HCT116 (cell line): ENCODE measurements around the gene RASA2. TPM values are rescaled to one million over a fixed set of nuclear protein-coding genes. Genes with fewer than 3 reads are reported as not detected.

Source experiments
- ATAC-seq: fragments of 200-7000 bp; cut with Tn5 transposase; 2 replicates; pipeline ENCODE4 v1.9.1; 2020; ENCODE audit warnings: mild to moderate bottlenecking, moderate library complexity
- BruUV-seq: library from RNA; stranded (reverse); fragments of 400-500 nt; replicated peaks from 2 replicates; lab custom pipeline; 2021; lab: Mats Ljungman, UMichigan
- CTCF ChIA-PET: fragments of 300-600 bp; sonication (Branson Sonifier 250); formaldehyde crosslinking; loops from one replicate; lab custom pipeline; 2021; ENCODE audit warnings: antibody characterized with exemption; lab: Charles Lee
- POLR2A ChIA-PET: fragments of 300-600, 350-600 bp; sonication (Branson Sonifier 250); formaldehyde crosslinking; loops from one replicate; lab custom pipeline; 2021; ENCODE audit warnings: antibody characterized with exemption; lab: Charles Lee
- RAD21 ChIA-PET, 2 experiments: fragments of 300-600 bp; sonication (Branson Sonifier 250); formaldehyde crosslinking; loops; one replicate each; lab custom pipeline; 2023; ENCODE audit warnings: low total read pairs in 2 of 2; ENCODE audit not compliant: uncharacterized antibody in 2 of 2, unreplicated experiment in 2 of 2, low non-redundant PET in 1 of 2; lab: Charles Lee
- DNase-seq: peaks from one replicate; pipeline ENCODE4 v3.0.0-alpha.2; 2010; ENCODE audit warnings: low read depth, low spot score
- H2AFZ ChIP-seq: fragments of 200-600 bp; shearing (Covaris generic), sonication (generic); 2 replicates; pipeline ENCODE4 v1.6.1; 2017; ENCODE audit warnings: low read depth, mixed run types, mixed read lengths, antibody characterized with exemption, low read length; ENCODE audit not compliant: poor library complexity, severe bottlenecking
- H3K27ac ChIP-seq: 2 replicates; pipeline ENCODE4 v1.5.1; 2012; ENCODE audit warnings: low read depth, low read length
- H3K27me3 ChIP-seq: fragments of 200-600 bp; sonication (generic); 2 replicates; pipeline ENCODE4 v1.6.1; 2016; ENCODE audit warnings: mixed run types, low read length, mixed read lengths; ENCODE audit not compliant: insufficient read depth
- H3K36me3 ChIP-seq, 2 experiments: fragments of 200-500 bp in 1 of 2; fragments of 200-600 bp in 1 of 2; sonication (Bioruptor generic) in 1 of 2; sonication (generic) in 1 of 2; 2 replicates each; pipeline versions ENCODE4 v1.5.1 to v1.6.1; 2014 to 2016; ENCODE audit warnings: low read length in 2 of 2, inconsistent platforms in 1 of 2, mixed read lengths in 1 of 2, mixed run types in 1 of 2; ENCODE audit not compliant: insufficient read depth in 2 of 2, control insufficient read depth in 1 of 2
- H3K4me1 ChIP-seq, 2 experiments: fragments of 200-600 bp in 1 of 2; sonication (generic) in 1 of 2; 2 replicates each; pipeline versions ENCODE4 v1.5.1 to v1.6.1; 2012 to 2017; ENCODE audit warnings: low read length in 2 of 2, inconsistent platforms in 1 of 2, mild to moderate bottlenecking in 1 of 2, mixed read lengths in 1 of 2, mixed run types in 1 of 2, moderate library complexity in 1 of 2; ENCODE audit not compliant: insufficient read depth in 2 of 2, control insufficient read depth in 1 of 2
- H3K4me2 ChIP-seq: fragments of 200-600 bp; sonication (generic); 2 replicates; pipeline ENCODE4 v1.6.1; 2017; ENCODE audit warnings: mixed run types, low read length, mixed read lengths
- H3K4me3 ChIP-seq, 2 experiments: fragments of 200-600 bp in 1 of 2; sonication (generic) in 1 of 2; replicated peaks in 1 of 2; 2 replicates each; pipeline ENCODE4 v1.5.1; 2011 to 2016; ENCODE audit warnings: low read length in 2 of 2, control low read depth in 1 of 2, low read depth in 1 of 2, mild to moderate bottlenecking in 1 of 2, mixed read lengths in 1 of 2, mixed run types in 1 of 2
- H3K79me2 ChIP-seq: fragments of 200-600 bp; sonication (generic); 2 replicates; pipeline ENCODE4 v1.6.1; 2017; ENCODE audit warnings: mild to moderate bottlenecking, mixed run types, low read length, moderate library complexity, mixed read lengths; ENCODE audit not compliant: insufficient read depth
- H3K9ac ChIP-seq: fragments of 200-600 bp; sonication (generic); 2 replicates; pipeline ENCODE4 v1.6.1; 2016; ENCODE audit warnings: low read length, mixed read lengths
- H3K9me2 ChIP-seq: fragments of 200-600 bp; sonication (generic), shearing (Covaris generic); 2 replicates; pipeline ENCODE4 v1.6.1; 2017; ENCODE audit warnings: mixed run types, mild to moderate bottlenecking, moderate library complexity; ENCODE audit not compliant: insufficient read depth
- H3K9me3 ChIP-seq, 2 experiments: fragments of 200-500 bp in 1 of 2; fragments of 200-600 bp in 1 of 2; sonication (Bioruptor generic) in 1 of 2; sonication (generic) in 1 of 2; 2 replicates each; pipeline ENCODE4 v1.6.1; 2014 to 2017; ENCODE audit warnings: low read length in 2 of 2, mixed read lengths in 2 of 2, inconsistent platforms in 1 of 2, low read depth in 1 of 2, mild to moderate bottlenecking in 1 of 2, mixed run types in 1 of 2, moderate library complexity in 1 of 2; ENCODE audit not compliant: control insufficient read depth in 1 of 2, insufficient read depth in 1 of 2
- H4K20me1 ChIP-seq: fragments of 200-600 bp; sonication (generic), shearing (Covaris generic); 2 replicates; pipeline ENCODE4 v1.6.1; 2017; ENCODE audit warnings: mixed run types, mild to moderate bottlenecking, moderate library complexity; ENCODE audit not compliant: insufficient read depth
- CBX3 ChIP-seq: IDR thresholded peaks from 2 replicates; pipeline ENCODE4 v1.6.1; 2012; ENCODE audit warnings: low read depth
- CEBPB ChIP-seq: IDR thresholded peaks from 2 replicates; pipeline ENCODE4 v1.6.1; 2012; ENCODE audit warnings: low read depth
- EGR1 ChIP-seq: IDR thresholded peaks from 2 replicates; pipeline ENCODE4 v1.6.1; 2012; ENCODE audit warnings: low read depth
- ELF1 ChIP-seq: IDR thresholded peaks from 2 replicates; pipeline ENCODE4 v1.6.1; 2012; ENCODE audit warnings: low read depth, borderline replicate concordance
- EZH2 ChIP-seq: fragments of 200-600 bp; sonication (generic); IDR thresholded peaks from 2 replicates; pipeline ENCODE4 v1.6.1; 2017; ENCODE audit warnings: antibody characterized with exemption, mixed run types
- EZH2phosphoT487 ChIP-seq: fragments of 200-600 bp; IDR thresholded peaks from 2 replicates; pipeline ENCODE4 v1.6.1; 2018; ENCODE audit warnings: antibody characterized with exemption, borderline replicate concordance
- FOSL1 ChIP-seq: IDR thresholded peaks from 2 replicates; pipeline ENCODE4 v1.6.1; 2012; ENCODE audit warnings: low read depth
- POLR2A ChIP-seq: IDR thresholded peaks from 2 replicates; pipeline ENCODE4 v1.7.0; 2011; ENCODE audit warnings: borderline replicate concordance; ENCODE audit not compliant: insufficient read depth, insufficient read length; ENCODE audit errors: extremely low read depth
- POLR2AphosphoS5 ChIP-seq: IDR thresholded peaks from 2 replicates; pipeline ENCODE4 v1.6.1; 2011; ENCODE audit warnings: mild to moderate bottlenecking, low read depth, low read length, moderate library complexity
- SP1 ChIP-seq: IDR thresholded peaks from 2 replicates; pipeline ENCODE4 v1.6.1; 2012; ENCODE audit warnings: low read depth
- SRF ChIP-seq: IDR thresholded peaks from 2 replicates; pipeline ENCODE4 v1.6.1; 2012; ENCODE audit warnings: low read depth
- TCF7L2 ChIP-seq: IDR thresholded peaks from 2 replicates; pipeline ENCODE4 v1.7.0; 2011; ENCODE audit warnings: borderline replicate concordance, inconsistent platforms; ENCODE audit not compliant: insufficient read depth, insufficient read length; ENCODE audit errors: extremely low read depth
- YY1 ChIP-seq: IDR thresholded peaks from 2 replicates; pipeline ENCODE4 v1.6.1; 2011; ENCODE audit warnings: low read length, low read depth, moderate library complexity, mild to moderate bottlenecking; ENCODE audit not compliant: insufficient replicate concordance; ENCODE audit errors: extremely low read depth
- ZFX ChIP-seq: fragments of 450-650 bp; IDR thresholded peaks from 2 replicates; pipeline ENCODE4 v1.6.1; 2017
- ZNF274 ChIP-seq: fragments of 200-500 bp; sonication (Bioruptor generic); IDR thresholded peaks from 2 replicates; pipeline ENCODE4 v1.6.1; 2014; ENCODE audit warnings: mild to moderate bottlenecking, low read depth, low read length, inconsistent platforms
- intact Hi-C: fragments of 100-400 bp; cut with micrococcal nuclease; formaldehyde crosslinking; loops from 2 replicates; pipeline ENCODE4 v1.10.0; 2022
- total RNA-seq: library from RNA; stranded (reverse); gene quantifications from one replicate; pipeline ENCODE4 v1.2.1, GENCODE V29; 2021; ENCODE audit not compliant: unreplicated experiment
- TF ChIP-seq, protein P1 (sequence below): IDR thresholded peaks from 2 replicates; pipeline ENCODE4 v1.6.1; 2012; ENCODE audit warnings: low read depth
- TF ChIP-seq, protein P2 (sequence below), 3 experiments: fragments of 200-600 bp in 1 of 3; sonication (generic) in 1 of 3; IDR thresholded peaks in 2 of 3; conservative IDR thresholded peaks in 1 of 3; 2 replicates each; pipeline ENCODE4 v1.5.1; 2012 to 2017; ENCODE audit warnings: low read depth in 2 of 3, low read length in 2 of 3, antibody characterized with exemption in 1 of 3, borderline replicate concordance in 1 of 3, control low read depth in 1 of 3, mild to moderate bottlenecking in 1 of 3, mixed read lengths in 1 of 3, mixed run types in 1 of 3, moderate library complexity in 1 of 3; ENCODE audit not compliant: insufficient read depth in 1 of 3

RASA2 gene
- total RNA-seq, 1 experiment from 2014 or later: 12.8 TPM

GRCh38 chr3:141651409-141651808 lies 164.6 kb downstream of the RASA2 start:
- ATAC-seq (no peak), DNase-seq (no peak)
- ChIA-PET CTCF (no interaction called here), RAD21 (no interaction called here), POLR2A (no interaction called here)
- no TSS peak for BruUV-seq
- H3K27ac ChIP-seq: no peak overlapping the region
- no peak overlapping the region for H3K4me2 ChIP-seq
- no peaks in the 10 kb centered on the region for H3K36me3 ChIP-seq
- H3K27me3 ChIP-seq: no peaks in the 10 kb centered on the region
- H2AFZ ChIP-seq: no peak overlapping the region
- no peaks in the 10 kb centered on the region for H3K79me2 ChIP-seq
- H4K20me1 ChIP-seq: no peaks in the 10 kb centered on the region
- H3K9me3 ChIP-seq: no peaks in the 10 kb centered on the region; a peak in 1 of 4 replicates
- no peak overlapping the region for H3K4me3 ChIP-seq
- no peaks in the 10 kb centered on the region for H3K9me2 ChIP-seq
- H3K4me1 ChIP-seq: peaks cover 0 to 3% of the 10 kb centered on the region in 2 experiments; a peak in 1 of 4 replicates
- intact Hi-C loops: no loop called here
- TF ChIP-seq ZNF274 (no peak), SP1 (no peak), POLR2A (no peak), EZH2phosphoT487 (no peak), EZH2 (no peak), SRF (no peak), ELF1 (no peak), ZFX (no peak), EGR1 (no peak), YY1 (no peak), TCF7L2 (no peak), CBX3 (no peak), FOSL1 (no peak), POLR2AphosphoS5 (no peak), CEBPB (no peak)
- TF ChIP-seq, protein P1, sequence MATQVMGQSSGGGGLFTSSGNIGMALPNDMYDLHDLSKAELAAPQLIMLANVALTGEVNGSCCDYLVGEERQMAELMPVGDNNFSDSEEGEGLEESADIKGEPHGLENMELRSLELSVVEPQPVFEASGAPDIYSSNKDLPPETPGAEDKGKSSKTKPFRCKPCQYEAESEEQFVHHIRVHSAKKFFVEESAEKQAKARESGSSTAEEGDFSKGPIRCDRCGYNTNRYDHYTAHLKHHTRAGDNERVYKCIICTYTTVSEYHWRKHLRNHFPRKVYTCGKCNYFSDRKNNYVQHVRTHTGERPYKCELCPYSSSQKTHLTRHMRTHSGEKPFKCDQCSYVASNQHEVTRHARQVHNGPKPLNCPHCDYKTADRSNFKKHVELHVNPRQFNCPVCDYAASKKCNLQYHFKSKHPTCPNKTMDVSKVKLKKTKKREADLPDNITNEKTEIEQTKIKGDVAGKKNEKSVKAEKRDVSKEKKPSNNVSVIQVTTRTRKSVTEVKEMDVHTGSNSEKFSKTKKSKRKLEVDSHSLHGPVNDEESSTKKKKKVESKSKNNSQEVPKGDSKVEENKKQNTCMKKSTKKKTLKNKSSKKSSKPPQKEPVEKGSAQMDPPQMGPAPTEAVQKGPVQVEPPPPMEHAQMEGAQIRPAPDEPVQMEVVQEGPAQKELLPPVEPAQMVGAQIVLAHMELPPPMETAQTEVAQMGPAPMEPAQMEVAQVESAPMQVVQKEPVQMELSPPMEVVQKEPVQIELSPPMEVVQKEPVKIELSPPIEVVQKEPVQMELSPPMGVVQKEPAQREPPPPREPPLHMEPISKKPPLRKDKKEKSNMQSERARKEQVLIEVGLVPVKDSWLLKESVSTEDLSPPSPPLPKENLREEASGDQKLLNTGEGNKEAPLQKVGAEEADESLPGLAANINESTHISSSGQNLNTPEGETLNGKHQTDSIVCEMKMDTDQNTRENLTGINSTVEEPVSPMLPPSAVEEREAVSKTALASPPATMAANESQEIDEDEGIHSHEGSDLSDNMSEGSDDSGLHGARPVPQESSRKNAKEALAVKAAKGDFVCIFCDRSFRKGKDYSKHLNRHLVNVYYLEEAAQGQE: no peak
- TF ChIP-seq, protein P2, sequence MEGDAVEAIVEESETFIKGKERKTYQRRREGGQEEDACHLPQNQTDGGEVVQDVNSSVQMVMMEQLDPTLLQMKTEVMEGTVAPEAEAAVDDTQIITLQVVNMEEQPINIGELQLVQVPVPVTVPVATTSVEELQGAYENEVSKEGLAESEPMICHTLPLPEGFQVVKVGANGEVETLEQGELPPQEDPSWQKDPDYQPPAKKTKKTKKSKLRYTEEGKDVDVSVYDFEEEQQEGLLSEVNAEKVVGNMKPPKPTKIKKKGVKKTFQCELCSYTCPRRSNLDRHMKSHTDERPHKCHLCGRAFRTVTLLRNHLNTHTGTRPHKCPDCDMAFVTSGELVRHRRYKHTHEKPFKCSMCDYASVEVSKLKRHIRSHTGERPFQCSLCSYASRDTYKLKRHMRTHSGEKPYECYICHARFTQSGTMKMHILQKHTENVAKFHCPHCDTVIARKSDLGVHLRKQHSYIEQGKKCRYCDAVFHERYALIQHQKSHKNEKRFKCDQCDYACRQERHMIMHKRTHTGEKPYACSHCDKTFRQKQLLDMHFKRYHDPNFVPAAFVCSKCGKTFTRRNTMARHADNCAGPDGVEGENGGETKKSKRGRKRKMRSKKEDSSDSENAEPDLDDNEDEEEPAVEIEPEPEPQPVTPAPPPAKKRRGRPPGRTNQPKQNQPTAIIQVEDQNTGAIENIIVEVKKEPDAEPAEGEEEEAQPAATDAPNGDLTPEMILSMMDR (IDR thresholded peaks at IDR 0.05 in 2 of 3, conservative IDR thresholded peaks at IDR 0.05 in 1 of 3; ENCODE audit: borderline replicate concordance in 1 of 3, insufficient read depth in 1 of 3, low read depth in 2 of 3, low read length in 2 of 3): no peak
- no peak overlapping the region for H3K9ac ChIP-seq
